GM18505 (cell line): Measurements from ENCODE around the gene TRPM3.

Experiments
- ATAC-seq: cut with Tn5 transposase; IDR thresholded peaks from one replicate; pipeline ENCODE4 v1.9.1; 2021; ENCODE audit not compliant: unreplicated experiment
- POLR2A ChIP-seq: IDR thresholded peaks from 4 replicates; pipeline ENCODE4 v1.6.1; 2011; ENCODE audit warnings: borderline replicate concordance; ENCODE audit not compliant: insufficient read depth, insufficient read length; ENCODE audit errors: extremely low read depth

Gene TRPM3

DNA sequence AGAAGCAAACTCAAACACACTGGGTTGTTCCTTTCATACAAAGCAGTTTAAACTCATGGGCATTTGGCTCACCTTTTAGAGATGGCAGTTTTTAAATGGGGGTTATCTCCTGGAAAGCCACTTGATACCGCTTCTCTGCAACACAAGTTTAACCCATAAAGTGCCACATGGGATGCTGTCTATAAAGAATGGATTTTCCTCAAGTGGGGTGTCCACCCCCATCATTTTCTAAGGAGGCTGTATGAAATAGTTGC, 528 bp upstream of the TRPM3 start:
- TF ChIP-seq POLR2A: no peak
- no peak for ATAC-seq

DNA sequence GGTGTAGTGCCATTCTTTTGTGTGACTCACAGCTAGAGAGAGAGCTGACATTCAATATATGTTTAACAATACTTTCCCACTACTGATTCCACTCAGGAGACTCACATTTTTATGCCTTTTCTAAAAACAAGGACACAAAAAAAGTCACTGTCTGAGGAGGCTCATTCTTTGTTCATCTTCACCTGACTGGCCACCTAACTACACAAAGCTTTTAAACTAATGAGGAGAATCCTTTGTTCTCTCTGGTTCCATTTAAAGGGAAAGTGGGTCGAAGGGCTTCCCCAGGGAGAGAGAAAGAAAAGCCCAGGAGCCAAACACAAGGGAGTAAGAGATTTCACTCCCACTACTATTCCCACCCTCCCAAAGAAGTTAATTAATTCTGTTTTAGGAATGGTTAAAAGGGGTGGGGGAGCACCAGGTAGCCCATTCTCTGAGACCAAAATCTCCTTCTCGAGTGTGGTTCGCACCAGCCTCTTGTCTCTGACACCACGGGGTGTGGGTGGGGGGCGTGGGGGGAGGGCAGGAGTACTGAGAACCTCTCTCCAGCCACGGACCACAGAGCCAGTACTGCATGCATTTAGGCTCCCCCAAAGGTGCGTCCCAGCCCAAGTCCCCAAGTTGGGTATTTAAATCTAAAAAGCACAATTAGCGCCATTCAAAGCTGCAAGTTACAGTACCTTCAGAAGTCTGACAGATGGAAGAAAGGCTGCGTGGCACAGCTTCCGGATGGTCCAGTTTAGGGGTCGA, 747 bp downstream of the TRPM3 start:
- ATAC-seq: no peak
- no peak for TF ChIP-seq POLR2A

DNA sequence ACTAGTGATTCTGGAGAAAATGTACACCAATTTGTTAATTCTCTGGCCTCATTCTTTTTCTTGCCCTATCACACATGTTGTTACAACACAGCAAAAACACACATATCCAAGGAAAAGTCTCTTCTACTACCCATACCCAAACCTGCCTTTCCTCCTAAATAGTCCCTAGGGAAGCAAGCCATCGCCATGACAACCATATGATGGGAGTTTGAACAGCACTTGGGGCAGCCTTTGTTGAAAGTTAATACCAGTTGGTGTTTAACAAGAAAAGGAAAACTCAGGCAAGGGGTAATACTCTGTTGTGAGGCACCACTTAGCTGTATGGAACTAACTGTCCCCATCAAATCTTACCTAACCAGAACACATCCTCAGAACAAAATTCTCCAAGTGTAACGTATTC, 1.7 kb downstream of the TRPM3 start:
- no peak for ATAC-seq
- no peak for TF ChIP-seq POLR2A

DNA sequence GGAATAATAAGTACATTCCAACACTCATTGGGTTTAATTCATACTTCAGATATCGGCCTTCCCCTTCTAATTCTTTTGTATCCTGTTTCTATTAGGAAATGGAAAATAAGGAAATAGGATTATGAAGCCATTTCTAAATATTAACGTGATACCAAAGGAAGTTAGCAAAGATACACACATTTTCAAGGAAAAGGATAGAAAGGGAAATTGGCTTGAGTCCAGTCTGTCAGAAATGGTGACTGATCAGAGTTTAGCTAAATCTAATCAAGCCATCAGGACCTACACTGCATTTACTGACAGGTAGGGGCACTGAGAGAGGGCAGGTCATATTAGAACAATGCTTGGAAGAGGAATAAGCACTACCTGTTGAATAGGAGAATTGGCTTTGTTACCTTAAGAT, 3.1 kb downstream of the TRPM3 start:
- TF ChIP-seq POLR2A: no peak
- ATAC-seq: no peak

DNA sequence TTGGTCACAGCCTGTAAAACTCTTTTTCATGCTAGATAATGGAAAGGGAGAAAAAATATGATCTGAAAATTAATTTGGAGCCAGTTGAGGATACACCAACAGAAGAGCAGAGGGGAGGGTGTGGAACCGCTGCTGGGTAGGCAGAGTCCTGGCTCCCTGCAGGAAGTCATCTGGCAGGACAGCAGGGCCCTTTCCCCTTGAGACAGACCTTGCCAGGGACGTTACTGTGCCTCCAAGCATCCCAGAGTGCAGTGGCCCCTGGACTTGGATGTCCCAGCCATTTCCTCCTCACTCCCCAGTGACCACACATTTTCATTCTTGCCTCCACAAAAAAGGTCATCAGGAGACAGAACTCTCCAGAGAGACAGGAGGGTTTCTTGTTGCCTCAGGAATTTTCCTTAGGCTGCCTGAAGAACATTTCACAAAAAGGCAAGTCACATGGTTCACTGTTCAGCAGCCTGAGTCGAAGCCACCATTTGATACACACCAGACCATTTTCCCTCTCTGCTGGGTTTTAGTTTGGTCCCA, 5.9 kb downstream of the TRPM3 start:
- no peak for ATAC-seq
- TF ChIP-seq POLR2A: no peak

DNA sequence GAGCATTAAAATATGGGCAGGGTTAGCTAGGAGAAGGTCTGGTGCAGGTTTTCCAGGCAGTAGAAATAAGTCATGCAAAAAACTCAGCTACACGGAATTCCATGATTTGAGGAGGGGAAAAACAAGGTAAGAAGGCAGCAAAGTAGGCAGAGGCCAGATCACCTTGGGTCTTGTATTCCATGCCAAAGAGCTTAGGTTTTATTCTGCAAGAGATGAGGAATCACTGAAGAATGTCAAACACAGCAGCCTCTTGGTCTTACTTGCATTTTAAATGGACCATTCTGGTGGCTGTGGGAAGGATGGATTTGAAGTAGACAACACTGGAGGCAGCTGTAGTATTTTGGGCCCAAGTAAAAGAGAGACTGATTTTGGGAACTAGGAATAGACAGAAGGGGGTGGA, 8.6 kb downstream of the TRPM3 start:
- ATAC-seq: no peak
- TF ChIP-seq POLR2A: no peak

DNA sequence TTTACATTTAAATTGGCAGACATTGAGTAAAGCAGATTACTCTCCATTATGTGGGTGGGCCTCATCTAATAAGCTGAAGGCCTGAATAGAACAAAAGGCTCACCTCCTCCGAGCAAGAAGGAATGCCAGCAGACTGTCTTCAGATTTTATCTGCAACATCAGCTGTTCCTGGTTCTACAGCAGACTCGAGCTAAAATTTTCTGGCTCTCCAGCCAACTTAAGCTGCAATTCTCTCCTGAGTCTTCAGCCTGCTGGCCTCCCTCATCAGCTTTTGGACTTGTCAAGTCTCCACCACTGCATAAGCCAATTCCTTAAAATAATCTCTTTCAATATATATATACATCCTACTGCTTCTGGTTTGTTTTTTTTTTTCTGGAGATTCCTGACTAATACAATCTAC, 12.5 kb downstream of the TRPM3 start:
- no peak for ATAC-seq
- TF ChIP-seq POLR2A: no peak

DNA sequence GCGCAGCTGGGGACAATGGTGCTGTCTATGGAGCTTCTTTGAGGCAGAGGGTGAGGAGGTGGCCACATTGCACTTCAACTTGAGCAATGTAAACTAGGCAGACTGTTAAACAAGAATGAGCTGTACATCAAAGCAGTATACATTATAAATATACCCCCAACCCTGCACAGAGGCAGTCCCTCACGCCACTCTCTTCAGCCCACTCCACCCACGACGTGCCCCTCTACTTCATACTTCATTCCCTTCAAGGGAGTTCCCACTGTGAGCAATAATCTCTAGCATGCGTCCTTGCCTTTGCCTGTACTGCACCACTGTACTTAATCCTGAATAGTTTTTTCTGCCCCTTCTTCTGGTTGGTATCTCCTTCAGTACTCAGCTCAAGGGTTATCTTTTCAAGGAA, 14.4 kb downstream of the TRPM3 start:
- no peak for ATAC-seq
- no peak for TF ChIP-seq POLR2A

DNA sequence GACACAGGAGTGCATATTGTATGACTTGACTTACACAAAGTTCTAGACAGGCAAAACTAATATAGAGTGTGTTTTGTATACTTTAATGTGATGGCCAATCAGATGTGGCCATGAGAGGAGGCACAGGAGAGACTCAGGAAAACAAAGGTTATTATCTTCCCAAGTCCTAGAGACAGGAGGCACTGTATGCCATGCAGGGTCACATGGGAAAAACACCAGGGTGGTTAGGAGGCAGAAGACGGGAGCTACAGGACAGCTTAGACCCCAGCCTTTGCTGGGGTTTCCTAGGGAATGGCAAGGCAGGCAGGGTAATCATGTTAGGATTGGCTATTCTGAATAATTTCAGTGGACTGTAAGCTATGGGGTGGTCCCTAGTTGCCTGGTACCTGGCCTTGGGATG, 16.2 kb downstream of the TRPM3 start:
- no peak for ATAC-seq
- no peak for TF ChIP-seq POLR2A

DNA sequence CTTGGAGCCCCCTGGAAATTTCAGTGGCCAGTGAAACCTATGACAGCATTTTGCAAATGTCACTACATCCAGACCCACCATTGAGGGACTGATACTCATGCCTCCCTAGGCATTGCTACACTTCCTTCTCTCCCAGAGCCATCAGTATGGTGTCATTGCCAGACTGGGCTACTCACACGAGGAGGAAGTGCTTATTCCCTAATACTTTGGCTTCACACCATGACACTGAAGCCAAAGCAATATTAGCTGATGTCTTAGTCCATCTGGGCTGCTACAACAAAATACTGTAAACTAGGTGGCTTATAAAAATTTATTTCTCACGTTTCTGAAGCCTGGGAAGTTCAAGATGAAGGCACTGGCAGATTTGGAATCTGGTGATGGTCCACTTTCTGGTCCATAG, 22.6 kb downstream of the TRPM3 start:
- TF ChIP-seq POLR2A: no peak
- ATAC-seq: no peak

DNA sequence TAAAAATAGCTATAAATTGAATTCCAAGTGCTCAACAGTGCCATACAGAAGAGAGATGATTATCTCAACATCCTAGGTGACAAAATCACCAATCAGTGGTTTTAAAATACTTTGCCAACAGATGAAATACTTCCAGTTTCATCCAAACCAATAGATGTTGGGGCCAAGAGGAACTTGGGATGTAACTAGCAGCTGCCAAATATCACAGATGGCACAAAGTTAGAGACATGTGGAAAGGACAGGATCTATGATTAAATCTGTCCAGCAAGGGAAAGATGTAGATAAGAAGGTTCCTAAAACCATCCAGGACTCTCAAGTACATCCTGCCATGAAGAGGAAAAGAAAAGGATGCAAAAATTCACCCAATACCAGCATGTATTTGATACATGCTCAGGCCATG, 23.8 kb downstream of the TRPM3 start:
- TF ChIP-seq POLR2A: no peak
- no peak for ATAC-seq

DNA sequence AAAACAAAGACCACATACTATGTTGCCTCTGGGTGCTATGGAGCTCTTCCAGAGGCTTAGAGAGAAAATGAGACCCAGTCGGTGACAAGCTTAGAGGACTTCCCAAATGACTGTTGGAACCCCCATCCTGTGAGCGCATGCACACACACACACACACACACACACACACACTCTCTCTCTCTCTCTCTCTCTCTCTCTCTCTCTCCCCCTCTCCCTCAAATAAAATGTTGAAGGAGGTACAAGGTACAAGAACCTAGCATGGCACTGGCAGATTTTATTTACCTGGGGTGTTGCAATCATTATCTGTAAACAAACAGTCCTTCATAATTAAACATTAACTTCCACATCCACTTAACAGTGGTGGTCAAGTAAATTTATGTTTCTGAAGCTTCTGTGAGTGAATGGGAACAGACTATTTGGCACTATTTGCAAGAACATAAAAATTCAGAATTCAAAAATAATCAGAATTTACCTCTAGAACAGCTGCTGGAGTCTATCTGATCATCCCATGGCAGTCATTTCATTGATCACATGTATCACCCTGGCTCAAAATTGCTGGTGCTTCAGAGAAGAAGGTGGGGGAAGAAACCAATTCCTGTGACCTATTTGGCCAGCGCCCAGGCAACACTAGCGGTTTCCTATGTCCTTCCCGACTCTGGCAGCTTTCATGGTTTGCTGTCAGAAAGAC, 24.9 kb downstream of the TRPM3 start:
- no peak for TF ChIP-seq POLR2A
- ATAC-seq: no peak

DNA sequence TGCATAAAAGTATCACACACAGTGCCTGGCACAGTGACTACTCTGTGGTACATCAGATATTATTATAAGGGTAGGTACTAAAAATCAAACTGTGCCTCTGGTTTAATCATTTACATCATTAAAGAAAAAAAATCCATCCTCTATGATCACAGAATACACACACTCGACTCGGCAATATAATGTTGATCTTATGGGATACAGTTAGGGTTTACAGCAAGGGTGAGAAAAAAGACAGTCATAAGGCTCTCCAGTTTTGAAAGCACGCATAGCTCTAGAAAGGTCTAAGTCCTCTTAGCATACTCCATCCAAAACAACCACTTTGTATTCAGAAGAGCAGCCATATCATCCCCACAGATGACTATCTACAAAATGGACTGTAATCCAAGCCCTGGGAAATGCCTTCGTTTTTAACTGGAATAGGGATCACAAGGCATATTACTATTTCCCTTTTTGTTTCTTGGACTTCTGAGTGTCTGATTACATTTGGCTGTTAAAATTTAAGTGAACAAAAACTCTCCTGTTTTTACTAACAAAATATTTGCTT, 26.6 kb downstream of the TRPM3 start:
- TF ChIP-seq POLR2A: no peak
- no peak for ATAC-seq

DNA sequence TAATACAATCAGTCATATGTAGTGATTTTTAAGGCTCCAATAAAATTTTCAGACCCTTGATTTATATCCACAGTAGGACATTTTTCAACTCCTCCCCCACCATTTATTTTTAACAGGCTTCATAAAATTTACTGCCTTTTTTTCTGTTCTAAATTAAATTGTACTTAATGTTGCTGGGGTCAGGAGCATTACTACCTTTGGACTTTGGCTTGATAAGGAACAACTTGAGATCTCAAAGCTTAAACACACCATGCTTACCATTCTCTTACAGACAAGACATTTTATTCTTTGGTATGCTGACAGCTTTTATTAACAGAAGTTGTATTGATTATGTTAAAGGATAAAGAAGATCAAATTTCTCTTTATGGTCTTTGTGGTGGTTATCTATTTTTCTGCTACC, 30.5 kb downstream of the TRPM3 start:
- TF ChIP-seq POLR2A: no peak

More for the DNA sequence above, 30.5 kb downstream of the TRPM3 start:
- ATAC-seq: no peak
